Heart right ventricle (tissue), 16 donors: ENCODE measurements around the gene IRF6. TPM values are rescaled to one million over a fixed set of nuclear protein-coding genes. Genes with fewer than 3 reads are reported as not detected.

ENCODE experiments used
- ATAC-seq, 8 donors: fragments of 200-7000 bp; cut with Tn5 transposase; one replicate each; pipeline ENCODE4 v1.9.1; 2020; ENCODE audit warnings: mild to moderate bottlenecking in 8 of 8, moderate library complexity in 8 of 8, moderate number of reproducible peaks in 1 of 8
- DNase-seq, 2 donors: peaks; one replicate each; pipeline ENCODE4 v3.0.0-alpha.2; 2020
- H3K27ac ChIP-seq, 10 donors: fragments of 200-600 bp; sonication (generic) in 2 of 10; one replicate each; pipeline versions ENCODE4 v1.5.0 to v1.8.0; 2020 to 2022; ENCODE audit warnings: mild to moderate bottlenecking in 3 of 10
- H3K27me3 ChIP-seq, 7 donors: fragments of 200-600 bp; one replicate each; pipeline ENCODE4 v1.8.0; 2021 to 2022; ENCODE audit warnings: mild to moderate bottlenecking in 2 of 7
- H3K36me3 ChIP-seq, 9 donors: fragments of 200-600 bp; sonication (generic) in 1 of 9; one replicate each; pipeline versions ENCODE4 v1.5.0 to v1.8.0; 2020 to 2022; ENCODE audit warnings: mild to moderate bottlenecking in 2 of 9
- H3K4me1 ChIP-seq, 9 donors: fragments of 200-600 bp; sonication (generic) in 1 of 9; one replicate each; pipeline versions ENCODE4 v1.5.0 to v1.8.0; 2020 to 2022; ENCODE audit warnings: mild to moderate bottlenecking in 4 of 9
- H3K4me3 ChIP-seq, 10 donors: fragments of 200-600 bp; sonication (generic) in 2 of 10; one replicate each; pipeline versions ENCODE4 v1.5.0 to v1.8.0; 2020 to 2022; ENCODE audit warnings: mild to moderate bottlenecking in 7 of 10, moderate library complexity in 2 of 10
- H3K9me3 ChIP-seq, 11 donors: fragments of 200-600 bp in 10 of 11; sonication (generic) in 2 of 11; one replicate each; pipeline versions ENCODE4 v1.5.0 to v1.8.0; 2013 to 2022; ENCODE audit warnings: mild to moderate bottlenecking in 2 of 11, control low read depth in 1 of 11, moderate library complexity in 1 of 11
- WGBS, 2 donors: extraction: QIAGEN DNeasy Blood & Tissue Kit; methylation state at CpG; one replicate each; pipeline ENCODE4 v1.1.7; 2013; ENCODE audit warnings: inconsistent platforms in 1 of 2; 5-methylcytosine and 5-hydroxymethylcytosine counted together
- intact Hi-C, 10 donors: fragments of 100-400 bp; cut with DNase I; formaldehyde crosslinking; loops; one replicate each; pipeline versions ENCODE4 v1.11.1 to v1.14.2; 2022
- polyA plus RNA-seq, 2 donors: library from polyadenylated mRNA; stranded (reverse); fragments of 200-250 nt; gene quantifications; one replicate each; pipeline ENCODE4 v1.2.3, GENCODE V29; 2013
- total RNA-seq, 10 donors: library from RNA; stranded (reverse); fragmentation: NEBNext Ultra II Directional in 3 of 10; extraction: Animal tissue kit (Norgen Biotek cat#: 25700) in 3 of 10; gene quantifications; one replicate each; pipeline versions ENCODE4 v1.2.1 to v1.2.4, GENCODE V29; 2021 to 2023
- TF ChIP-seq, protein P1 (sequence below), 9 donors: fragments of 200-600 bp; sonication (generic) in 2 of 9; IDR thresholded peaks; one replicate each; pipeline versions ENCODE4 v1.5.0 to v1.8.0; 2021 to 2022; ENCODE audit warnings: antibody characterized with exemption in 9 of 9, mild to moderate bottlenecking in 5 of 9, moderate library complexity in 1 of 9
- donor health status: Arrhythmogenic right ventricular cardiomyopathy.
- donor health status: ischemic (EF 13 %, LVEDD 7.1; RV severe dilation, severe dysfunction).
- donor health status: healthy with polysubstance abuse.
- donor health status: DM: no; HTN: yes; CAD: no.
- donor health status: DM: no; HTN: no; CAD: no.
- donor health status: ischemic (EF 25% LVEDD 6.9; RV normal size, moderate dysfunction).
- donor health status: ischemic (EF 25% LVEDD 5.7; RV mildly dilated, moderate dysfunction).
- donor health status: healthy.
- donor health status: DM: yes; HTN: yes; CAD: no.
- donor health status: Ischemic cardiomyopathy.
- donor health status: ischemic (EF 35%, LVEDD 5.7; RV mildly dilated, moderate dysfunction).
- donor health status: nonischemic (EF 11% LVEDD 7.7; RV severe dilation, severe dysfunction).
- donor health status: DM: yes; HTN: yes; CAD: no.
- donor health status: PGD.
- donor health status: ischemic (EF 29% LVEDD 5.4; RV normal size, mild dysfunction).
- donor health status: nonischemic (EF 23%, LVEDD 6.1; RV moderate dilation, normal function).

IRF6 gene
- total and polyA plus RNA-seq, 12 donors, result 1.2 to 69.4 (median 41.3) TPM

- H3K36me3 ChIP-seq, result peaks cover 0 to 16% (median 0%) of the 10 kb centered on the region in 9 donors
- DNase-seq, result peak; percentile 70 to 80
- peaks cover 8 to 48% (median 22%) of the 10 kb centered on the region in 9 donors for H3K4me1 ChIP-seq
- H3K4me3 ChIP-seq, result peak overlapping the region in 4 of 10 donors; percentile 1 to 45 (median 16)
- 5 to 9% methylated on average over 13 of the region's 13 CpGs for WGBS, 2 donors
- intact Hi-C loops, result no loop called here
- no peaks in the 10 kb centered on the region for H3K9me3 ChIP-seq
- H3K27ac ChIP-seq, result peak overlapping the region; percentile 56 to 90 (median 80)
- TF ChIP-seq, protein P1, sequence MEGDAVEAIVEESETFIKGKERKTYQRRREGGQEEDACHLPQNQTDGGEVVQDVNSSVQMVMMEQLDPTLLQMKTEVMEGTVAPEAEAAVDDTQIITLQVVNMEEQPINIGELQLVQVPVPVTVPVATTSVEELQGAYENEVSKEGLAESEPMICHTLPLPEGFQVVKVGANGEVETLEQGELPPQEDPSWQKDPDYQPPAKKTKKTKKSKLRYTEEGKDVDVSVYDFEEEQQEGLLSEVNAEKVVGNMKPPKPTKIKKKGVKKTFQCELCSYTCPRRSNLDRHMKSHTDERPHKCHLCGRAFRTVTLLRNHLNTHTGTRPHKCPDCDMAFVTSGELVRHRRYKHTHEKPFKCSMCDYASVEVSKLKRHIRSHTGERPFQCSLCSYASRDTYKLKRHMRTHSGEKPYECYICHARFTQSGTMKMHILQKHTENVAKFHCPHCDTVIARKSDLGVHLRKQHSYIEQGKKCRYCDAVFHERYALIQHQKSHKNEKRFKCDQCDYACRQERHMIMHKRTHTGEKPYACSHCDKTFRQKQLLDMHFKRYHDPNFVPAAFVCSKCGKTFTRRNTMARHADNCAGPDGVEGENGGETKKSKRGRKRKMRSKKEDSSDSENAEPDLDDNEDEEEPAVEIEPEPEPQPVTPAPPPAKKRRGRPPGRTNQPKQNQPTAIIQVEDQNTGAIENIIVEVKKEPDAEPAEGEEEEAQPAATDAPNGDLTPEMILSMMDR (IDR thresholded peaks at IDR 0.05), result no peak
- ATAC-seq, result peak; percentile 84 to 93 (median 90)
- no peaks in the 10 kb centered on the region for H3K27me3 ChIP-seq
These were observed 36.6 kb downstream of the IRF6 start for GRCh38 chr1:209769171-209769904.

GRCh38 chr1:209768354-209768774 is 37.6 kb downstream of the IRF6 start:
- H3K9me3 ChIP-seq, result no peaks in the 10 kb centered on the region
- peaks cover 0 to 24% (median 0%) of the 10 kb centered on the region in 9 donors for H3K36me3 ChIP-seq
- peak in 5 of 8 donors; percentile 10 to 31 (median 13) for ATAC-seq
- H3K4me1 ChIP-seq, result peaks cover 8 to 46% (median 22%) of the 10 kb centered on the region in 9 donors
- DNase-seq, result no peak
- WGBS, 2 donors, result 89 to 96% methylated on average over 9 of the region's 9 CpGs
- peak overlapping the region in 9 of 10 donors; percentile 72 to 90 (median 81) for H3K27ac ChIP-seq
- intact Hi-C loops, result no loop called here
- TF ChIP-seq, protein P1 (IDR thresholded peaks at IDR 0.05), result no peak
- no peaks in the 10 kb centered on the region for H3K27me3 ChIP-seq
- peak overlapping the region in 2 of 10 donors; percentile 10 to 45 for H3K4me3 ChIP-seq

GRCh38 chr1:209767706-209768105 is 38.2 kb downstream of the IRF6 start:
- DNase-seq (no peak), ATAC-seq (no peak)
- TF ChIP-seq, protein P1 (IDR thresholded peaks at IDR 0.05), result no peak
- intact Hi-C loops, result no loop called here
- Histone ChIP-seq H3K9me3 (no peaks in the 10 kb centered on the region), H3K36me3 (peaks cover 0 to 28% (median 0%) of the 10 kb centered on the region in 9 donors), H3K4me1 (peaks cover 8 to 46% (median 22%) of the 10 kb centered on the region in 9 donors), H3K27ac (peak overlapping the region in 4 of 10 donors; percentile 73 to 90 (median 86)), H3K4me3 (peak overlapping the region in 1 of 10 donors; percentile 45), H3K27me3 (no peaks in the 10 kb centered on the region)

GRCh38 chr1:209767096-209767495 is 38.8 kb downstream of the IRF6 start:
- Histone ChIP-seq H3K4me1 (peaks cover 8 to 46% (median 22%) of the 10 kb centered on the region in 9 donors), H3K4me3 (no peak overlapping the region), H3K27ac (peak overlapping the region in 1 of 10 donors; percentile 90), H3K36me3 (peaks cover 0 to 24% (median 0%) of the 10 kb centered on the region in 9 donors), H3K27me3 (no peaks in the 10 kb centered on the region), H3K9me3 (no peaks in the 10 kb centered on the region)
- no peak for ATAC-seq
- TF ChIP-seq, protein P1 (IDR thresholded peaks at IDR 0.05), result no peak
- DNase-seq, result no peak
- intact Hi-C loops, result no loop called here
